ENCODE data around the gene PTPRF.

Gene PTPRF

DNA sequence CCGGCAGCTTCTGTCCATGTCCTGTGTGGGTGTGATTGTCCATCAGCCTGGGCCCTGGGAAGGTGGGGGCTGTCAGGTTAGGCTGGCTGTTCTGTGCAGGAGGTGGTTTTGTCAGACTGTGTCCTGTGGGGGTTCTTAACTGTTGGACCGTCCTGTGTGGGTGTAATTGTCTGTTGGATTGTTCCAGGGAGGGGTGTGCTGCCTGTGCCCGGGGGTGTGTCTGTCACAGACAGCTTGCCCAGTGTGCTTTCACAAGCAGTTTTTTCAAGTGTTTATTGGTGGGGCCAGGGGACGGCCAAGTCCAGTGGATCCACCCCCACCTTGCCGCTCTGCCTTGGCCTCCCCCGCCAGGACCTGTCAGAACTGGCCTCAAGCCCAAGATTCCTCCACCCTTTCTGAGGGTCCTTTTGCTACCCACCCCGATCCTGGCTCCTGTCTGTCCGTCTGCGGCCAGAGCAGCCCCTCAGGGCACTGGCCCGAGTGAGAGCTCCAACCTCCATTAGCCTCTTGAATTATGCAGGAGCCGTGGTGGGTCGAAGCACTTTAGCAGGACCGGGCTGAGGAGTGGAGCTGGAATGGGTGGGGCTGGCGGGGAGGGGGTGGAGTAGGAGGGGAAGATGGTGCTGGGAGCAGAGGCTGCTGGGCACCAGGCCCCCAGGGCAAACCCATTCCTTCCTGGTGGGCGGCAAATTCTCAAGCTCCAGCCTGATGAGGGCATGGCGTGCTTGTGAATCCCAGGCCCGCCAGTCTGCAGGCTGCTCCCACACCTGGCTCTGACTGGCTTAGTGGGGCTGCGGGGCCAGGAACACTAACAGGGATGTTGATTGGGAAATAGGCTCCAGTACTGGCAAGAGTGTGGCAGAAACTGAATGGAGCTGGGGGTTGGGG, 47.2 kb downstream of the PTPRF start:
- DNase-seq (ENCODE audit: low read depth in 2 of 2), result no peak

- DNase-seq (ENCODE audit: low read depth in 2 of 2), result no peak
These were observed 49.4 kb downstream of the PTPRF start for GRCh38 chr1:43580039-43580438.

DNA sequence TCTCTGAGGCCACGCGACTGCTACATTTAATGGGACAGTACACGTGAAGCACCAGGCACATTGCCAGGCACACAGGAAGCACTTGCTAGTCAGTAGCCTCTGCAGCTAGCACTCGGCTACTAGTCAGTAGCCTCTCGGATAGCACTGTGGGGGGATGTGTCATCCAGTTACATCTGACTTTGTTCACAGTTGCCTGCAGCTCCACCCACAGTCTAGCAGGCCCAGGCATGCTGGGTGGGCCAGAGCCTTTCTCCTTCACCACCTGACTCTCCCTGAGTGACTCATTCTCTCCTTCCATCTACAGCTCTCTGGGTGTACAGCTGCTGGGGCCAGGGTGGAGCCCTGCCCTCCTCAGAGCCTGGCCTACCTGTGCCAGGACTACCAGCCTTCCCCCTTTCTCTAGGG, 51.5 kb downstream of the PTPRF start:
- DNase-seq (ENCODE audit: low read depth in 2 of 2), result peak in 1 of 2 donors; percentile 19

GRCh38 chr1:43583058-43583457, 52.4 kb downstream of the PTPRF start:
- DNase-seq (ENCODE audit: low read depth in 2 of 2), result no peak

DNA sequence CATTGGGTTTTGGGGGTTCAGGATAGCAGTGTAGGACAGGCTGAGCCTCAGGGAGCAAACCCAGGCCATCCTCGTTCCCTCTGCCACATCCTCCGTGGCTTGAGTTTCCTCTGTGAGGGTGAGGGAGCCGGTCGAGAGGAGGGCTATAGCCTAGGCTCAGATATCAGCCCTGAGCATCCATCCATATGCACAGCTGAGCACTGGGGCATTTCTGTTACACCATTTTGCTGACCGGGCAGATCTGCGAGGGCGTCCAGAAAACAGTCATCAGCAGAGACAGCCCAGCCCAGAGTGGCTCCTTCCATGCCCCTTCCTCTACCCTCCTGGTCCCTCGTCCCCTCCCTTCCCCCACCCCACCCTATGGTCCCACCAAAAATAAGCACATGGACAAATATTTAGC, 53.5 kb downstream of the PTPRF start:
- DNase-seq (ENCODE audit: low read depth in 2 of 2), result no peak

DNA sequence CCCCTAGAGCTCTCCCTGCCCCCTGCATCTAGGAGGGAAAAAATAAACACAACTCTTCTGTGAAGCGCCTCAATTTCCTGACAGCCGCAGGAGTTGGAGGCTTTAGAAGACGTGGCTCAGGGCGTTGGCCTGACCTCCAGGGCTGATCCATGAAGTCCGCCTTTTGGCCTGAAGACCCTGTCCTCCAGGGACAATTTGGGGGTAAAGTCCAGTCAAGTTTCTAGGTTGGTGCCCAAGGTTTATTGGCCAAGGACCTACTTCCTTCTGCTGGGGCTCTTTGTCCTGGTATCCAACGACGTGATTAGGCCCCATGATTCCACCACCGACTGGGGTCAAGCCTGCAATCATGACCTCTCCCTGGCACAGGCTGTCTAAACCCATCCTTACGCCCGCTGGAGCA, 54.9 kb downstream of the PTPRF start:
- DNase-seq (ENCODE audit: low read depth in 2 of 2), result no peak

- no peak for DNase-seq (ENCODE audit: low read depth in 2 of 2)
These were observed 55.6 kb downstream of the PTPRF start for GRCh38 chr1:43586136-43586731.

DNA sequence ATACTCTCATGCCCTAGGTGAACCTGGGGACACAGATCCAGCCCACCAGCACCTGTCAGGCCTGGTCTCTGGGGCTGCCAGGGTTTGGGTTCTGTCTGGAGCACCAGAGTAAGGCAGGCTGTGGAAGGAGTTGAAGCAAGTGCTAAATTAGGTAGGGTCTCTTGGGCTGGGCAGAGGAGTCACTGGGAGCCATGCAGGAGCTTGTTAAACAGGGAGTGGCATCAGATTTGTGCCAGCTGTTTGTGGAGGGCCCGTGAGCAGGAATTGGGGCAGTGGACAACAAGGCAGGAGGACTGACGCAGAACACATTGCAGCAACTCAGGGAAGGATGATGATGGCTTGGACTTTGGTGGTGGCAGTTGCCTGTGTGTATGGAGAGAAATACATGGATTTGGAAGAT, 56.3 kb downstream of the PTPRF start:
- no peak for DNase-seq (ENCODE audit: low read depth in 2 of 2)

DNA sequence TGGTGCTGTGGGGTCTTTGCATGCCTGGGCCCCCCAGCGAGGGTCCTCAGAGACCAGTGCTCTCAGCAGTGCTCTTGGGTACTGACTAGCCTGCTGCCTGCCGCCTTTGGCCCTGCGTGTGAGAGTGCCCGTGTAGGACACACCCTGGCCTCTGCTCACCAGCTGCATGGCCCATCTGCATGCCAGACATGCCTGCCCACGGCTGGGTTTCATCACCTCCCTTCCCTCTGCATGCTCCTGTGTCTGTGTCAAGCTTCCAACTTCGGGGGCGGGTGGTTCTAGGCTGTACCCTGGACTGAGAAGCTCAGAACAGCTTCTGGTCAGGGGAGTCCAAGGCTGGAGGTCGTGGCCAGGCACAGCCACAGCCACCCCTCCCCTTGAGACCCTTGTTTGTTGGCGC, 56.9 kb downstream of the PTPRF start:
- DNase-seq (ENCODE audit: low read depth in 2 of 2), result no peak

GRCh38 chr1:43588592-43588991, 57.9 kb downstream of the PTPRF start:
- no peak for DNase-seq (ENCODE audit: low read depth in 2 of 2)

- DNase-seq (ENCODE audit: low read depth in 2 of 2), result no peak
These were observed 59.8 kb downstream of the PTPRF start for GRCh38 chr1:43590388-43590925.

- DNase-seq (ENCODE audit: low read depth in 2 of 2), result no peak
These were observed 60.5 kb downstream of the PTPRF start for GRCh38 chr1:43591181-43591580.

GRCh38 chr1:43592051-43592665, 61.5 kb downstream of the PTPRF start:
- DNase-seq (ENCODE audit: low read depth in 2 of 2), result no peak

DNA sequence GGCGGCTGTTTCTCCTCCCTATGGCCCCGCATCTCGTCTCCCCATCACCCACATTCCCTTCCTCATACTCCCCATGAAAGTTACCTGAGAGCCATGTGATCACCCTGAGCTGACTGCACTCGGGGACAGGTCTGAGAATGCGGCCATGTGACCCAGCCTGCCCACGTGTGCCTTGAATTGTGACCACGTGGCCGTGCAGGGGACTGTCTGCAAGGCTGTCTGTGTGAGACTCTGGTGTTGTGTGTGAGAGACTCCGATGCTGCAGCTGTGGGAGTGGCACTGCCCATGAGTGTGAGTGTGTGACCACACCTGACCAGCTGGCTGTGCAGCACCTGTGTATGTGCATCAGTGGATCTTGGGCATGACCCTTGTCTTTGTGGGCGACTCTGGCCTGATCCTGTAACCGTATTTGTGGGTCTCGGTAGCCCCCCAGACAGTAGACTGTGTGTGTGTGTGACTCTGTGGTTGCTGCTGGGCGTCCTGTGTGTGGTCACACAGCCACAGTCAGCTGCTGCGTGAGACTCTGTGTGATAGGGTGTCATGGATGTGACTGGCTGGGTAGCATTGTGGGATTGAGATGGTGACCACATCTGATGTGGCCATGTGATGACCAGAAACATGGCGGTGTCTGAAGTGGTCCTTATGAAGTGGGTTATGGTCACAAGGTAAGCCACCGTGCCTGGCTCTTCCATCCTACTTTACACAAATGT, 62.4 kb downstream of the PTPRF start:
- DNase-seq (ENCODE audit: low read depth in 2 of 2), result no peak

- DNase-seq (ENCODE audit: low read depth in 2 of 2), result no peak
These were observed 65.9 kb downstream of the PTPRF start for GRCh38 chr1:43596579-43596978.

DNA sequence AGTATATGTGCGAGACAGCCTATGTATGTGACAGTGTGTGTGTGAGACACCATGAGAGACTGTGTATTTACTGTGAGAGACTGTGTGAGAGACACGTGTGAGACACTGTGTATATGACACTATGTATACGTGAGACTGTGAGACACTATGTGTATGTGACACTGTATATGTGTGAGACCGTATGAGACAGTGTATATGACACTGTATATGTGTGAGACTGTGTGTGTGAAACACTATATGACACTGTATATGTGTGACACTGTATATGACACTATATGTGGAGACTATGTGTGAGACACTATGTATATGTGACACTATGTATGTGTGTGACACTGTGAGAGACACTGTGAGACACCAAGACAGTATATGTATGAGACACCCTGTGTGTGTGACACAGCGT, 66.3 kb downstream of the PTPRF start:
- no peak for DNase-seq (ENCODE audit: low read depth in 2 of 2)

GRCh38 chr1:43597721-43598120, 67.0 kb downstream of the PTPRF start:
- DNase-seq (ENCODE audit: low read depth in 2 of 2), result no peak

DNA sequence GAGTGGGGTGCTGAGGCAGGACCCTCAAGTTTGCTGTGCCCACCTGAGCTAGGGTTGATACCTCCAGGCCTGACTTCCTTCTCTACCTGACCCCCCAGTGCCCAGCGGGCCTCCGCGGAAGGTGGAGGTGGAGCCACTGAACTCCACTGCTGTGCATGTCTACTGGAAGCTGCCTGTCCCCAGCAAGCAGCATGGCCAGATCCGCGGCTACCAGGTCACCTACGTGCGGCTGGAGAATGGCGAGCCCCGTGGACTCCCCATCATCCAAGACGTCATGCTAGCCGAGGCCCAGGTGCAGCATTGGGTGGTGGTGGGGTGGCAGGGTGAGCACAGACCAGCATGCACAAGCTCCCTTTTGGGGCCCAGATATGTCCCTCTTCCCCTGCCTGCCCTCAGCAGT, 67.9 kb downstream of the PTPRF start:
- no peak for DNase-seq (ENCODE audit: low read depth in 2 of 2)

DNA sequence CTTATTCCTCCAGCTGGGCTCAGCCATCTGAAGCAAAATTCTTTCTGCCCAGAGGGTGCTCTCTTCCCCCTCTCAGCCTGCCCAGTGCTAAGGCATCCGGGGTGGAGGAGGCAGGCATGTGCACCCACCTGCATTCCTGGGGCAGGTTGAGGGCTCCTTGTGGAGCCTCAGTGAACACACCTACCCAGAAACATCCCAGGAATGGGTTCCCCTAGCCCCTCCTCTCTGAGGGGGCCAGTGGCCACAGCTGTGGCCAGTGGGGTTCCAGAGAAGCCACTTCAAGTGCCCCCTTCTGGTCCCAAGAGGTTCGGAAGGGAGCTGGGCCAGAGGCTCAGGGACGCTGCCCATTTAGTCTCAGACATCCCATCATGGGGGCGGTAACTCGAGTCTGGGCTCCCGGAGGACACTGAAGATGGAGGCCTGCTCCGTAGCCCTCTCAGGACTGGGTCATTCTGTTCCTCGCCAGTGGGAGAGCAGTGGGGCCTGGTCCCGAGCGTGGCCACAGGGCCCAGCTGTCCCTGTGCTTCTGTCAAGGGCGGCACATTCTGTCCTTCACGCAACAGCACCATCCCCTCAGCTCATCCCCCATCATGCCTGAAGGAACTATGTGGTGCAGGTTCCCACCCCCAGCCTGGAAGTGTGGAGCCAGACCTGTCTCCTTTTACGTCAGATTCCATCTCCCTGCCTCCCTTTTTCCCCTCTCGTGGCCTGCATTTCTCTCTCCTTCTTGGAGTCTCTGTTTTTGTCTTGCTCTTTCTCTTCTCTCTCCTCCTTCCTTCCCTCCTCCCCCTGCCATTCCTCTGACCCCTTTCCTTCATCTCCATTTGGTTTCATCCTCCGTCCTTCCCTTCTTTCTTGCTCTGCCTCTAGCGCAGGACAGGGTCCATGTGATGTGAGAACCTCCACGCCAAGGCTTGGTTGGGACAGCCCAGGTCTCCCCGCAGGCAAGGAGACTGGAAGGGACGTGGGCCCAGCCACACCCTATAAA, 69.6 kb downstream of the PTPRF start:
- DNase-seq (ENCODE audit: low read depth in 2 of 2), result no peak

- no peak for DNase-seq (ENCODE audit: low read depth in 2 of 2)
These were observed 72.3 kb downstream of the PTPRF start for GRCh38 chr1:43602990-43603389.

DNA sequence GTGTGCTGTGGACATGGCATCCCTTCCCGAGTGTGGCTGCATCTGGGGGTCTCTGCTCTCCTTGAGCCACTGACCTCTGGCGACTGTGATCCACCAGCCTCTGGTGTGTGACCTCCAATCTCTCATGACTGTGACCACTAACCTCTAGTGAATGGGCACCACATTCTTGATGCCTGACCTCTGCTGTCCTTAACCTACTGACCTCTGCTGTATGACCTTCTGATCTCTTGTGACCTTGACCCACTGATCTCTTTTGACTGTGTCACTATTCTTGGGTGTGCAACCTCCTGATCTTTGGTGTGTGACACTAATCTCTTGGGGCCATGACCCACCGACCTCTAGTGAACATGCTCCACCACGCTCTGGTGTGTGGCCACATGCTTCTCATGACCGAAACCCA, 73.5 kb downstream of the PTPRF start:
- DNase-seq (ENCODE audit: low read depth in 2 of 2), result no peak
